ENCODE results near the gene CASS4.
"Not testable (repeated sequence)": the region's sequence is repeated elsewhere in the genome, so short reads cannot be mapped to it uniquely, and the experiment has no call there.

CASS4 gene

GRCh38 chr20:56392132-56392880 lies 19.8 kb upstream of the CASS4 start, which contains the start of the genes AURKA and CSTF1:
Gene AURKA, minus strand, starts transcription at chr20:56392215. Its CDS starts 4,018 bp downstream, at chr20:56388197.
Gene CSTF1, plus strand, starts transcription at chr20:56392645. Its CDS starts 2,908 bp downstream, at chr20:56395553.
- DNase-seq (ENCODE audit: low spot score): peak; percentile 100

- DNase-seq (ENCODE audit: low spot score): no peak
Observed at GRCh38 chr20:56392881-56393482, 19.1 kb upstream of the CASS4 start.

- DNase-seq (ENCODE audit: low spot score): no peak
Observed at GRCh38 chr20:56393653-56394052, 18.4 kb upstream of the CASS4 start.

DNA sequence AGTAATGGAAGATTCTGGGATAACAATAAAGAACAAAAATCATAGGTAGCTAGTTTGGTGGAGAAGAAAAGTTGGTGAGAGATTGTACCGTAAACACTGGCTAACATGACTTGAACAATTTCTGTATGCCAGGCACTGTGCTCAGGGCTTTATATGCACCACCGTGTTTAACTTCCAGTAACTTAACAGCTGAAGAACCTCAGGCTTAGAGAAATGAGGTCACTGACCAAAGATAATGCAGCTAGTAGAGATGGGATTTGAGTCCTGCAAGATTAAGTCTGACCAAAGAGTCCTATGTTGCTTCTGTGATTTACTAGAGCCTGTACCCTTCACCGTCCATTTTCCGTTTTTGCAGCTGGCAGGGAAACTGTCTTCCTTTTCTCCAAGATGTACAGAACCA lies 16.9 kb upstream of the CASS4 start:
- DNase-seq (ENCODE audit: low spot score): no peak

GRCh38 chr20:56400001-56400640 lies 11.9 kb upstream of the CASS4 start:
- DNase-seq (ENCODE audit: low spot score): peak; percentile 84

DNA sequence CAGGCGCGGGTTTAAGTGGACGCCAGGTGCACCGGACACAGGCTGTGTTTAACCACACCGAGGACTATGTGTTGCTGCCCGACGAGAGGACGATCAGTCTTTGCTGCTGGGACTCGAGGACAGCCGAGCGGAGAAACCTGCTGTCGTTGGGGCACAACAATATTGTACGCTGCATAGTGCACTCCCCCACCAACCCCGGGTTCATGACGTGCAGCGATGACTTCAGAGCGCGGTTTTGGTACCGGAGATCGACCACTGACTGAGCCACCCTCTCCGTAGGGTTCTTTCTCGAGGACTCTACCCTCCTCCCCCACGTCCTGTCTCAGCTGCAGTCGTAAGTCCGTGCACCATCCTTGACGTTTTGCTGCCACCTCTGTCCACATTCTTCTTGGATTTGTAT lies 8.6 kb upstream of the CASS4 start:
- no peak for DNase-seq (ENCODE audit: low spot score)

DNA sequence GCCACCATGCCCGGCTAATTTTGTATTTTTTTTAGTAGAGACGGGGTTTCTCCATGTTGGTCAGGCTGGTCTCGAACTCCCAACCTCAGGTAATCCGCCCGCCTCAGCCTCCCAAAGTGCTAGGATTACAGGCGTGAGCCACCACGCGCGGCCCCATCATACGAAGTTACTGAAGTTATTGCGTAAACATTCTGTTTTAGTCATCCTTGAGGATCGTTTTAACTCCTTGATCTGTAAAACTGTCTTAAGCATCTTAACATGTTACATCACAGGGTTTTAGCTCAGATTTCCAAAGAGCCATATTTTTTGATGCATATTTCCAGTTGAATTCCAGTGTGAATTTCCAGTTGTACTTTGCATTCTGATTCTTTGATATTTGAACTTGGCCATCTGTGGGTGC lies 6.7 kb upstream of the CASS4 start:
- not testable (repeated sequence) for DNase-seq (ENCODE audit: low spot score)

GRCh38 chr20:56406910-56407309 lies 5.2 kb upstream of the CASS4 start:
- no peak for DNase-seq (ENCODE audit: low spot score)

DNA sequence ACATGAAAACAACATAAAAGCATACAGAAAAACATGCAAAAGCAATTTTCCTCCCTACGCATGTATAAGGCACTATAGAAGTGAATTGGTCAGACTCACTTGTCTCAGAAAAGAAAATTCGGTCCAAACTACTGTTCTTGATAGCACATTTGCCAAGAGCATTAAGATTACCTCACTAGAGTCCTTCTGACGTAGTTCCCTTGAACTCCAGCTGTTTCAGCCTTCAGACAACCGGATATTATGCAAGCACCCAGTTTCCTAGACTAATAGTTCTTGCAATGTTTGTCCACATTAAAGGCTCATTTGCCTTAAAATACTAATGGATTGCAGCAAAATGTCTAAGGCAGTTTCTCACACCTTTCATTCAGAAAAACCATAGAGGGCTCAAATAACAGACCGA lies 2.5 kb upstream of the CASS4 start:
- DNase-seq (ENCODE audit: low spot score): no peak

DNA sequence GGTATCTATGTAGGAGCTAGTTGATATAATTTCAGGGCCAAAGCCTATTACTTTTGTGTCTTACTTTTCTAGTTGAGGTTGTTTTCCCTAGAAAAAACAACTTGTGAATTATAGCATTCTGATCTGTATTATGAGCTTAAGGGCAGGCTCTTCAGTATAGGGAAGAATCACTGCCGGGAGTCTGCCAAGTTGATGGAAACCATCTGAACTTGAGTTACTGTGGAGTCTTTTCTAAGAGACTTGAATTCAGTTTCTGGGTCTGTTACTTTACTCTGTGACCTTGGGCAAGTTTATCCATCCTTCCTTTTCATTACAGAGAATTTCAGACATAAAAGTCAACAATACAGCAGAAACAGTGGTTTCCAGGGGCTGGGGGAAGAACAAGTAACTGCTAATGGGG lies 2.1 kb upstream of the CASS4 start:
- DNase-seq (ENCODE audit: low spot score): no peak

DNA sequence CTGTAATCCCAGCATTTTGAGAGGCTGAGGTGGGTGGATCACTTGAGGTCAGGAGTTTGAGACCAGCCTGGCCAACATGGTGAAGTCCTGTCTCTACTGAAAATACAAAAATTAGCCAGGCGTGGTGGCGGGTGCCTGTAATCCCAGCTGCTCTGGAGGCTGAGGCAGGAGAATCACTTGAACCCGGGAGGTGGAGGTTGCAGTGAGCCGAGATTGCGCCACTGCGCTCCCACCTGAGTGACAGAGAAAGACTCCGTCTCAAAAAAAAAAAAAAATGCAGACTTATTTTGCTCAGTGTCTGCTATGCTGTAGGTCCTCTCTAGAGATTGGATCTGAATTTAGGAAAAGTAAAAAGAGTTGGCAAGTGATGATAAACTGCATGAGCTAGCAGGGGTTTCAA lies 773 bp upstream of the CASS4 start:
- DNase-seq (ENCODE audit: low spot score): not testable (repeated sequence)

DNA sequence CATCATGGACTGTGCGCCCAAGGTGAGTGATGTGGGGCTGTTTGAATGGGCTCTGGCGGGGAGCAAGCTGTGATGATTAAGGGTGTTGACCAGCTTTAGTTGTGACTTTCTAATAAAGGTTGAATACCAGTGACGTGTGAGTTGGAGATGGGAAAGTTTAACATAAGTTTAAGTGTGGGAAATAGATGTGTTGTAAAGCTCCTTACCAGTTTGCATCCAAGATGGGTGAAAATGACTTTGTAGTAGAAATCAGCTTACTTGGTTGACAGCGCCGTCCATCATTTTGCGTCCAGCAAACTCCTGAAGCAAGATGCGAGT lies 372 bp downstream of the CASS4 start:
- no peak for DNase-seq (ENCODE audit: low spot score)

DNA sequence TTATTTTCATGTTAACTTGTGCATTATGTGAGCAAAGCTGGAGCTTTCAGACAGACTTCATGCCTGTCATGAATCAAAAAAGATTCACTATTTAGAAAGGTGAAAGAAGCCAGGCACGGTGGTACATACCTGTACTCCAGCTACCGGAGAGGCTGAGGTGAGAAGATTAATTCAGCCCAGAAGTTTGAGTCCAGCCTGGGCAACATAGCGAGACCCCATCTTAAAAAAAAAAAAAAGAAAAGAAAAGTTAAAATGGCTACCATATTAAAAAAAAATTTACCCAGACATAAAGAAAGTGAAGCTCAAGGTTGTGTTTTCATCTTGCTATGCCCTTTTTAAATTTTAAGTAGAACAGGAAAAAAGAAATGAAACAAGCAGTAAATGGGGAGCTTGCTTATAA lies 889 bp downstream of the CASS4 start:
- DNase-seq (ENCODE audit: low spot score): no peak

- peak; percentile 67 for DNase-seq (ENCODE audit: low spot score)
Observed at GRCh38 chr20:56414842-56415765, 3.0 kb downstream of the CASS4 start.

DNA sequence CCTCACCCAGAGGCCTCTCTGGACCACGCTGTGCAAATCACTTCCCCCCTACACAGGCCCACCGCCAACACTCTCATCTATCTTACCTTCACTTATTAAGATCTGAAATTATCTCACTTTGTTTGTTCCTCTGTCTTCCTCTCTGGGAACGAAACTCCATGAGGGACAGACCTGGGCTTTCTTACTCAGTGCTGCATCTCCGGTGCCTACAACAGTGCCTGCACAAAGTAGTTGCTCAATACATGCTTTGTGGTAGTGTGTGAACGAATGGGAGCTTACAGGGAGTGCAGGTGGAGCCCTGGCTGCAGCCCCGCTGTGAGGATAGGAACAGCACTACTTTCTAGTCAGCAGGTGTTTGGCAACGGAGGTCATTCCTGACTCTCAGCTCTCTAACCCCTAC lies 5.3 kb downstream of the CASS4 start:
- no peak for DNase-seq (ENCODE audit: low spot score)

DNA sequence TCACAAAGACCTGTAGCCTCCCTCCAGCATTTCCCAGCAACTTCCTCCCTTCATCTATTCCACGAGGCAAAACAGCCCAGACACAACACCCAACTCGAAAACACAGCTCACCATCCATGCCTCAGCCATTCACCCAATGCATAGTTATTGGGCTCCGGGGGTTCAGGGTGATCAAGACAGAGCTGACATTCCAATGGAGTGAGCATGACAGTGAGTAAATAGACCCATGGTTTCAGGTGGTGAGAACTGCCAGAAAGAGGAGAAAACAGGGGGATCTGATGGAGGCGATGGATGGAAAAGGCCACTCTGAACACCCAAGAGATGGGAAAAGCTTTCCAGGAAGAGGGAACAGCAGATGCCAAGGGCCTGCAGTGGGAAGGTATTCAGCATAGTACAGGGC lies 5.9 kb downstream of the CASS4 start:
- no peak for DNase-seq (ENCODE audit: low spot score)

- DNase-seq (ENCODE audit: low spot score): no peak
Observed at GRCh38 chr20:56418385-56418861, 6.4 kb downstream of the CASS4 start.

DNA sequence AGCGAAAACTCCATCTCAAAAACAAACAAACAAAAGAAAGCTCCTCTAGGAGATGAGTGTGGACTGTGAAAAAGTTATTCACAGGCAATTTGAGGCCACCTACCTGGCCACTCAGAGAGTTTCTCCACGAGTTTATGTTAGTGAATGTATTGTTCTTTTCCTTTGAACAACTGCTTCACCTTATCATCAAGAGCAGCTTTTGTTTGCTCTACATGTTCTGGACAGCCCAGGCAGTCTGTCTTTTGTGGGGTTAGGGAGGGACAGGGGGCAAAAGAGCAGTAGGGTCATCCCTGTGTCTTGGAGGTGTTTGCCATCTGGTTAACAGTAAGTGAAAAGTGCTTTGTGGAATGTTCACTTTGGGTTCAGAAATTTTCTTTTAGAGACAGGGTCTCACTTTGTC lies 8.0 kb downstream of the CASS4 start:
- no peak for DNase-seq (ENCODE audit: low spot score)

- DNase-seq (ENCODE audit: low spot score): no peak
Observed at GRCh38 chr20:56420940-56421688, 9.1 kb downstream of the CASS4 start.

GRCh38 chr20:56422076-56422823 lies 10.2 kb downstream of the CASS4 start:
- no peak for DNase-seq (ENCODE audit: low spot score)

- DNase-seq (ENCODE audit: low spot score): no peak
Observed at GRCh38 chr20:56422824-56423189, 10.7 kb downstream of the CASS4 start.
